Measurements from ENCODE around the gene CDC6.
A peak's percentile ranks its signal among the peaks of the same experiment; 100 is the strongest.

Gene CDC6

GRCh38 chr17:40327735-40328385, 40.2 kb downstream of the CDC6 start:
- Histone ChIP-seq H3K4me1 (ENCODE audit: low read length) (peaks cover 59% of the 10 kb centered on the region), H4K20me1 (ENCODE audit: insufficient read depth, low read length) (peaks cover 47% of the 10 kb centered on the region), H3K9ac (ENCODE audit: low read length) (no peak overlapping the region), H3K4me2 (ENCODE audit: low read length) (no peak overlapping the region), H3K4me3 (ENCODE audit: low read length) (no peak overlapping the region), H3K9me3 (ENCODE audit: insufficient read depth, low read length) (no peaks in the 10 kb centered on the region), H2AFZ (ENCODE audit: low read depth, low read length) (no peak overlapping the region), H3K36me3 (replicated peaks; ENCODE audit: low read depth, low read length) (peaks cover 20% of the 10 kb centered on the region), H3K79me2 (ENCODE audit: low read length) (peaks cover 94% of the 10 kb centered on the region), H3K27me3 (ENCODE audit: low read depth, low read length) (no peaks in the 10 kb centered on the region), H3K27ac (ENCODE audit: low read length) (no peak overlapping the region)
- TF ChIP-seq, protein P1, sequence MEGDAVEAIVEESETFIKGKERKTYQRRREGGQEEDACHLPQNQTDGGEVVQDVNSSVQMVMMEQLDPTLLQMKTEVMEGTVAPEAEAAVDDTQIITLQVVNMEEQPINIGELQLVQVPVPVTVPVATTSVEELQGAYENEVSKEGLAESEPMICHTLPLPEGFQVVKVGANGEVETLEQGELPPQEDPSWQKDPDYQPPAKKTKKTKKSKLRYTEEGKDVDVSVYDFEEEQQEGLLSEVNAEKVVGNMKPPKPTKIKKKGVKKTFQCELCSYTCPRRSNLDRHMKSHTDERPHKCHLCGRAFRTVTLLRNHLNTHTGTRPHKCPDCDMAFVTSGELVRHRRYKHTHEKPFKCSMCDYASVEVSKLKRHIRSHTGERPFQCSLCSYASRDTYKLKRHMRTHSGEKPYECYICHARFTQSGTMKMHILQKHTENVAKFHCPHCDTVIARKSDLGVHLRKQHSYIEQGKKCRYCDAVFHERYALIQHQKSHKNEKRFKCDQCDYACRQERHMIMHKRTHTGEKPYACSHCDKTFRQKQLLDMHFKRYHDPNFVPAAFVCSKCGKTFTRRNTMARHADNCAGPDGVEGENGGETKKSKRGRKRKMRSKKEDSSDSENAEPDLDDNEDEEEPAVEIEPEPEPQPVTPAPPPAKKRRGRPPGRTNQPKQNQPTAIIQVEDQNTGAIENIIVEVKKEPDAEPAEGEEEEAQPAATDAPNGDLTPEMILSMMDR (IDR thresholded peaks at IDR 0.05; ENCODE audit: low read depth, low read length) = no peak
- no peak for TF ChIP-seq EZH2phosphoT487 (IDR thresholded peaks at IDR 0.05; ENCODE audit: low read depth)

- Histone ChIP-seq H3K4me2 (ENCODE audit: low read length) (no peak overlapping the region), H3K9me3 (ENCODE audit: insufficient read depth, low read length) (no peaks in the 10 kb centered on the region), H3K27me3 (ENCODE audit: low read depth, low read length) (no peaks in the 10 kb centered on the region), H3K9ac (ENCODE audit: low read length) (no peak overlapping the region), H3K4me1 (ENCODE audit: low read length) (peaks cover 54% of the 10 kb centered on the region), H2AFZ (ENCODE audit: low read depth, low read length) (no peak overlapping the region), H3K79me2 (ENCODE audit: low read length) (peaks cover 89% of the 10 kb centered on the region), H3K27ac (ENCODE audit: low read length) (no peak overlapping the region), H4K20me1 (ENCODE audit: insufficient read depth, low read length) (peaks cover 47% of the 10 kb centered on the region), H3K36me3 (replicated peaks; ENCODE audit: low read depth, low read length) (peaks cover 20% of the 10 kb centered on the region), H3K4me3 (ENCODE audit: low read length) (no peak overlapping the region)
- TF ChIP-seq, protein P1 (IDR thresholded peaks at IDR 0.05; ENCODE audit: low read depth, low read length) = no peak
- no peak for TF ChIP-seq EZH2phosphoT487 (IDR thresholded peaks at IDR 0.05; ENCODE audit: low read depth)
These were observed 40.7 kb downstream of the CDC6 start for GRCh38 chr17:40328386-40328766.

- no peak overlapping the region for H3K27ac ChIP-seq (ENCODE audit: low read length)
- H3K9me3 ChIP-seq (ENCODE audit: insufficient read depth, low read length) = no peaks in the 10 kb centered on the region
- peak overlapping the region; percentile 24; the same call in 1 of the 2 replicates for H3K4me2 ChIP-seq (ENCODE audit: low read length)
- H2AFZ ChIP-seq (ENCODE audit: low read depth, low read length) = no peak overlapping the region
- H3K9ac ChIP-seq (ENCODE audit: low read length) = no peak overlapping the region
- H3K4me1 ChIP-seq (ENCODE audit: low read length) = peaks cover 37% of the 10 kb centered on the region
- H3K27me3 ChIP-seq (ENCODE audit: low read depth, low read length) = no peaks in the 10 kb centered on the region
- peaks cover 88% of the 10 kb centered on the region for H3K79me2 ChIP-seq (ENCODE audit: low read length)
- peaks cover 64% of the 10 kb centered on the region for H4K20me1 ChIP-seq (ENCODE audit: insufficient read depth, low read length)
- no peak for TF ChIP-seq EZH2phosphoT487 (IDR thresholded peaks at IDR 0.05; ENCODE audit: low read depth)
- TF ChIP-seq, protein P1 (IDR thresholded peaks at IDR 0.05; ENCODE audit: low read depth, low read length) = no peak
- H3K36me3 ChIP-seq (replicated peaks; ENCODE audit: low read depth, low read length) = peaks cover 20% of the 10 kb centered on the region
- no peak overlapping the region for H3K4me3 ChIP-seq (ENCODE audit: low read length)
These were observed 42.4 kb downstream of the CDC6 start for GRCh38 chr17:40329839-40330794.

GRCh38 chr17:40330850-40331470, 43.3 kb downstream of the CDC6 start:
- Histone ChIP-seq H3K27ac (ENCODE audit: low read length) (no peak overlapping the region), H3K79me2 (ENCODE audit: low read length) (peaks cover 86% of the 10 kb centered on the region), H3K27me3 (ENCODE audit: low read depth, low read length) (no peaks in the 10 kb centered on the region), H2AFZ (ENCODE audit: low read depth, low read length) (no peak overlapping the region), H3K36me3 (replicated peaks; ENCODE audit: low read depth, low read length) (peaks cover 20% of the 10 kb centered on the region), H3K4me3 (ENCODE audit: low read length) (no peak overlapping the region), H3K9ac (ENCODE audit: low read length) (no peak overlapping the region), H4K20me1 (ENCODE audit: insufficient read depth, low read length) (peaks cover 67% of the 10 kb centered on the region), H3K4me2 (ENCODE audit: low read length) (no peak overlapping the region), H3K9me3 (ENCODE audit: insufficient read depth, low read length) (no peaks in the 10 kb centered on the region), H3K4me1 (ENCODE audit: low read length) (peaks cover 29% of the 10 kb centered on the region)
- TF ChIP-seq EZH2phosphoT487 (IDR thresholded peaks at IDR 0.05; ENCODE audit: low read depth) = no peak
- TF ChIP-seq, protein P1 (IDR thresholded peaks at IDR 0.05; ENCODE audit: low read depth, low read length) = no peak

All from OCI-LY3 (cell line).